Activated T-cell treated with anti-CD3 and anti-CD28 coated beads for 24 hours (primary cell): Measurements from ENCODE around the gene DGKI.

Experiments
- DNase-seq: peaks from one replicate; pipeline ENCODE4 v3.0.0-alpha.2; 2020; ENCODE audit warnings: low read depth

DGKI gene

GRCh38 chr7:137787301-137787976 is 59.3 kb downstream of the DGKI start:
- no peak for DNase-seq

GRCh38 chr7:137778511-137778910 is 68.3 kb downstream of the DGKI start:
- no peak for DNase-seq

GRCh38 chr7:137774793-137775201 is 72.0 kb downstream of the DGKI start:
- no peak for DNase-seq

- DNase-seq: no peak
These were observed 74.0 kb downstream of the DGKI start for GRCh38 chr7:137772748-137773147.

- DNase-seq: no peak
These were observed 74.5 kb downstream of the DGKI start for GRCh38 chr7:137772316-137772715.

GRCh38 chr7:137771679-137772078 is 75.1 kb downstream of the DGKI start:
- DNase-seq: no peak

GRCh38 chr7:137771273-137771672 is 75.5 kb downstream of the DGKI start:
- no peak for DNase-seq

GRCh38 chr7:137768366-137768765 is 78.4 kb downstream of the DGKI start:
- no peak for DNase-seq

- DNase-seq: no peak
These were observed 84.4 kb downstream of the DGKI start for GRCh38 chr7:137762334-137762733.

GRCh38 chr7:137760111-137760510 is 86.7 kb downstream of the DGKI start:
- no peak for DNase-seq

- no peak for DNase-seq
These were observed 89.4 kb downstream of the DGKI start for GRCh38 chr7:137757146-137757925.

GRCh38 chr7:137755846-137756651 is 90.7 kb downstream of the DGKI start:
- DNase-seq: no peak

- no peak for DNase-seq
These were observed 91.3 kb downstream of the DGKI start for GRCh38 chr7:137755427-137755826.

- no peak for DNase-seq
These were observed 92.6 kb downstream of the DGKI start for GRCh38 chr7:137753948-137754851.

GRCh38 chr7:137753575-137753947 is 93.2 kb downstream of the DGKI start:
- no peak for DNase-seq

GRCh38 chr7:137753067-137753466 is 93.7 kb downstream of the DGKI start:
- DNase-seq: no peak

- DNase-seq: no peak
These were observed 95.3 kb downstream of the DGKI start for GRCh38 chr7:137751361-137752009.

- no peak for DNase-seq
These were observed 99.3 kb downstream of the DGKI start for GRCh38 chr7:137747359-137748031.

GRCh38 chr7:137743021-137743420 is 103.8 kb downstream of the DGKI start:
- DNase-seq: no peak

GRCh38 chr7:137742051-137742450 is 104.7 kb downstream of the DGKI start:
- DNase-seq: no peak

- no peak for DNase-seq
These were observed 105.3 kb downstream of the DGKI start for GRCh38 chr7:137741443-137741842.
